ENCODE data around the gene FGF18. TPM values are rescaled to one million over a fixed set of nuclear protein-coding genes. Genes with fewer than 3 reads are reported as not detected.

Gene FGF18
- total RNA-seq, 1 experiment from 2014 or later = 1.7 TPM

DNA sequence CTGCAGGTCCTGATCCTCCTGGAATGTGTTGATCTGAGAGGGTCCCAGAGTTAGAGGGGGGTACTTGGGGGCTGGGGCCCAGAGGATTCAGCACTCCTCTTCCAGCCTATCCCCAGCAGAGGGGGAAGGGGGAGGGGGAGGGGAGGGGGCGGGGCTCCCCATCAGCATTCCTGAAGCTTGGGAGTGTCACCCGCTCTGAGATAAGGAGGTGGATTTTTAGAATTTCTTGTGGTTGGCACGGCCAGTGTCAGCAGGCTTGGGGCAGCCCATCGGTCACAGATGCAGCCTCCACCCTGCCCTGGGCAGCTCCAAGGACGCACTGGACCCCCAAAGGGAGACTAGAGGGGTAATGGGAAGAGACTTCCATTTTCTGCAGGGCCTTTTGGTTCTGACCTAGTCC is 5.3 kb downstream of the FGF18 start:
- Histone ChIP-seq H3K27me3 (ENCODE audit: control insufficient read depth, insufficient read depth, low read length) (no peaks in the 10 kb centered on the region), H3K36me3 (ENCODE audit: control insufficient read depth, insufficient read depth, low read length) (no peaks in the 10 kb centered on the region), H3K4me3 (ENCODE audit: low read depth in 2 of 2, low read length in 2 of 2) (no peak overlapping the region), H3K27ac (ENCODE audit: low read length) (no peak overlapping the region), H3K9me3 (ENCODE audit: control insufficient read depth, insufficient read depth, low read depth, low read length) (no peaks in the 10 kb centered on the region), H3K4me1 (ENCODE audit: control insufficient read depth, insufficient read depth, low read length) (no peaks in the 10 kb centered on the region)
- no peak for DNase-seq (ENCODE audit: low read depth, low spot score)
- POLR2A ChIA-PET = no interaction called here
- no TSS peak for BruUV-seq (replicated peaks)
- ATAC-seq = no peak
- intact Hi-C loops (cut with micrococcal nuclease; ENCODE audit: unreplicated experiment) = no loop called here
- TF ChIP-seq SIN3A (IDR thresholded peaks at IDR 0.05; ENCODE audit: borderline replicate concordance, insufficient read depth, low read depth, low read length) (no peak), TCF7L2 (IDR thresholded peaks at IDR 0.05; ENCODE audit: low read depth, low read length) (no peak), POLR2AphosphoS5 (IDR thresholded peaks at IDR 0.05; ENCODE audit: low read depth, low read length) (no peak)
- TF ChIP-seq, protein P1, sequence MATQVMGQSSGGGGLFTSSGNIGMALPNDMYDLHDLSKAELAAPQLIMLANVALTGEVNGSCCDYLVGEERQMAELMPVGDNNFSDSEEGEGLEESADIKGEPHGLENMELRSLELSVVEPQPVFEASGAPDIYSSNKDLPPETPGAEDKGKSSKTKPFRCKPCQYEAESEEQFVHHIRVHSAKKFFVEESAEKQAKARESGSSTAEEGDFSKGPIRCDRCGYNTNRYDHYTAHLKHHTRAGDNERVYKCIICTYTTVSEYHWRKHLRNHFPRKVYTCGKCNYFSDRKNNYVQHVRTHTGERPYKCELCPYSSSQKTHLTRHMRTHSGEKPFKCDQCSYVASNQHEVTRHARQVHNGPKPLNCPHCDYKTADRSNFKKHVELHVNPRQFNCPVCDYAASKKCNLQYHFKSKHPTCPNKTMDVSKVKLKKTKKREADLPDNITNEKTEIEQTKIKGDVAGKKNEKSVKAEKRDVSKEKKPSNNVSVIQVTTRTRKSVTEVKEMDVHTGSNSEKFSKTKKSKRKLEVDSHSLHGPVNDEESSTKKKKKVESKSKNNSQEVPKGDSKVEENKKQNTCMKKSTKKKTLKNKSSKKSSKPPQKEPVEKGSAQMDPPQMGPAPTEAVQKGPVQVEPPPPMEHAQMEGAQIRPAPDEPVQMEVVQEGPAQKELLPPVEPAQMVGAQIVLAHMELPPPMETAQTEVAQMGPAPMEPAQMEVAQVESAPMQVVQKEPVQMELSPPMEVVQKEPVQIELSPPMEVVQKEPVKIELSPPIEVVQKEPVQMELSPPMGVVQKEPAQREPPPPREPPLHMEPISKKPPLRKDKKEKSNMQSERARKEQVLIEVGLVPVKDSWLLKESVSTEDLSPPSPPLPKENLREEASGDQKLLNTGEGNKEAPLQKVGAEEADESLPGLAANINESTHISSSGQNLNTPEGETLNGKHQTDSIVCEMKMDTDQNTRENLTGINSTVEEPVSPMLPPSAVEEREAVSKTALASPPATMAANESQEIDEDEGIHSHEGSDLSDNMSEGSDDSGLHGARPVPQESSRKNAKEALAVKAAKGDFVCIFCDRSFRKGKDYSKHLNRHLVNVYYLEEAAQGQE (IDR thresholded peaks at IDR 0.05; ENCODE audit: insufficient read depth in 1 of 2, low read depth in 2 of 2, low read length in 1 of 2) = no peak
- TF ChIP-seq, protein P2, sequence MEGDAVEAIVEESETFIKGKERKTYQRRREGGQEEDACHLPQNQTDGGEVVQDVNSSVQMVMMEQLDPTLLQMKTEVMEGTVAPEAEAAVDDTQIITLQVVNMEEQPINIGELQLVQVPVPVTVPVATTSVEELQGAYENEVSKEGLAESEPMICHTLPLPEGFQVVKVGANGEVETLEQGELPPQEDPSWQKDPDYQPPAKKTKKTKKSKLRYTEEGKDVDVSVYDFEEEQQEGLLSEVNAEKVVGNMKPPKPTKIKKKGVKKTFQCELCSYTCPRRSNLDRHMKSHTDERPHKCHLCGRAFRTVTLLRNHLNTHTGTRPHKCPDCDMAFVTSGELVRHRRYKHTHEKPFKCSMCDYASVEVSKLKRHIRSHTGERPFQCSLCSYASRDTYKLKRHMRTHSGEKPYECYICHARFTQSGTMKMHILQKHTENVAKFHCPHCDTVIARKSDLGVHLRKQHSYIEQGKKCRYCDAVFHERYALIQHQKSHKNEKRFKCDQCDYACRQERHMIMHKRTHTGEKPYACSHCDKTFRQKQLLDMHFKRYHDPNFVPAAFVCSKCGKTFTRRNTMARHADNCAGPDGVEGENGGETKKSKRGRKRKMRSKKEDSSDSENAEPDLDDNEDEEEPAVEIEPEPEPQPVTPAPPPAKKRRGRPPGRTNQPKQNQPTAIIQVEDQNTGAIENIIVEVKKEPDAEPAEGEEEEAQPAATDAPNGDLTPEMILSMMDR (IDR thresholded peaks at IDR 0.05) = no peak
- in situ Hi-C loops (cut with HindIII; ENCODE audit: low pct_unique_long_range_greater_than_20kb, low sequenced_read_pairs) = loop anchor here (25.0 kb wide), 1 partner anchor 438 kb away; no protein-coding TSS in a partner anchor
- CTCF ChIA-PET = no interaction called here

DNA sequence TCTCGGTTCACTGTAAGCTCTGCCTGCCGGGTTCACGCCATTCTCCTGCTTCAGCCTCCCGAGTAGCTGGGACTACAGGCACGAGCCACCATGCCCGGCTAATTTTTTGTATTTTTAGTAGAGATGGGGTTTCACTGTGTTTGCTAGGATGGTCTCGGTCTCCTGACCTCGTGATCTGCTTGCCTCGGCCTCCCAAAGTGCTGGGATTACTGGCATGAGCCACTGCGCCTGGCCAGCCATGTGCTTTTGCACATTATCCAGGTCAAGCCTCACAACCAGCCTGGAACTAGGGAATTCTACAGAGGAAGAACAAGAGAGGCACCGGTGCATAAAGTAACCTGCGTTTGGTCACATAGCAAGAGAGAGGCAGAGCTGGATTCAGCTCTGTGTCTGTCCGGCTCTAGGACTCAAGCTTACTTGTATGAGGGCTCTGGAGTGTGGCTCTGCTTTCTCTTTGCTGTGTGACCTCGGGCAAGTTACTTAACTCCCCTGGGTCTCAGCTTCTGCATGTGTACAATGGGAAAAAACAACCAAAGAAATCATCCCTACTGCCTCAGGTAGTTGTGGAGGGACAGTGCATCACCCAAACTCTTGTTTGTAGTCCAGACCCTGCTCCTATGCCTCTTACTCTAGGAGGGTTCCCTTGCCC is 6.3 kb downstream of the FGF18 start:
- TF ChIP-seq SIN3A (IDR thresholded peaks at IDR 0.05; ENCODE audit: borderline replicate concordance, insufficient read depth, low read depth, low read length) (no peak), POLR2AphosphoS5 (IDR thresholded peaks at IDR 0.05; ENCODE audit: low read depth, low read length) (no peak), TCF7L2 (IDR thresholded peaks at IDR 0.05; ENCODE audit: low read depth, low read length) (no peak)
- TF ChIP-seq, protein P2 (IDR thresholded peaks at IDR 0.05) = no peak
- TF ChIP-seq, protein P1 (IDR thresholded peaks at IDR 0.05; ENCODE audit: insufficient read depth in 1 of 2, low read depth in 2 of 2, low read length in 1 of 2) = no peak
- Histone ChIP-seq H3K4me3 (ENCODE audit: low read depth in 2 of 2, low read length in 2 of 2) (no peak overlapping the region), H3K9me3 (ENCODE audit: control insufficient read depth, insufficient read depth, low read depth, low read length) (no peaks in the 10 kb centered on the region), H3K27me3 (ENCODE audit: control insufficient read depth, insufficient read depth, low read length) (no peaks in the 10 kb centered on the region), H3K27ac (ENCODE audit: low read length) (no peak overlapping the region), H3K36me3 (ENCODE audit: control insufficient read depth, insufficient read depth, low read length) (no peaks in the 10 kb centered on the region), H3K4me1 (ENCODE audit: control insufficient read depth, insufficient read depth, low read length) (no peaks in the 10 kb centered on the region)
- ChIA-PET CTCF (no interaction called here), POLR2A (no interaction called here)
- no peak for DNase-seq (ENCODE audit: low read depth, low spot score)
- intact Hi-C loops (cut with micrococcal nuclease; ENCODE audit: unreplicated experiment) (no loop called here), in situ Hi-C loops (cut with HindIII; ENCODE audit: low pct_unique_long_range_greater_than_20kb, low sequenced_read_pairs) (no loop called here)
- no TSS peak for BruUV-seq (replicated peaks)
- ATAC-seq = no peak

All from Panc1 (cell line).